HCT116 (cell line): Measurements from ENCODE around the gene HMCES. TPM values are rescaled to one million over a fixed set of nuclear protein-coding genes. Genes with fewer than 3 reads are reported as not detected.

Experiments
- ATAC-seq: fragments of 200-7000 bp; cut with Tn5 transposase; 2 replicates; pipeline ENCODE4 v1.9.1; 2020; ENCODE audit warnings: mild to moderate bottlenecking, moderate library complexity
- BruUV-seq: library from RNA; stranded (reverse); fragments of 400-500 nt; replicated peaks from 2 replicates; lab custom pipeline; 2021; lab: Mats Ljungman, UMichigan
- CTCF ChIA-PET: fragments of 300-600 bp; sonication (Branson Sonifier 250); formaldehyde crosslinking; loops from one replicate; lab custom pipeline; 2021; ENCODE audit warnings: antibody characterized with exemption; lab: Charles Lee
- POLR2A ChIA-PET: fragments of 300-600, 350-600 bp; sonication (Branson Sonifier 250); formaldehyde crosslinking; loops from one replicate; lab custom pipeline; 2021; ENCODE audit warnings: antibody characterized with exemption; lab: Charles Lee
- RAD21 ChIA-PET, 2 experiments: fragments of 300-600 bp; sonication (Branson Sonifier 250); formaldehyde crosslinking; loops; one replicate each; lab custom pipeline; 2023; ENCODE audit warnings: low total read pairs in 2 of 2; ENCODE audit not compliant: uncharacterized antibody in 2 of 2, unreplicated experiment in 2 of 2, low non-redundant PET in 1 of 2; lab: Charles Lee
- DNase-seq: peaks from one replicate; pipeline ENCODE4 v3.0.0-alpha.2; 2010; ENCODE audit warnings: low read depth, low spot score
- H2AFZ ChIP-seq: fragments of 200-600 bp; shearing (Covaris generic), sonication (generic); 2 replicates; pipeline ENCODE4 v1.6.1; 2017; ENCODE audit warnings: low read depth, mixed run types, mixed read lengths, antibody characterized with exemption, low read length; ENCODE audit not compliant: poor library complexity, severe bottlenecking
- H3K27ac ChIP-seq: 2 replicates; pipeline ENCODE4 v1.5.1; 2012; ENCODE audit warnings: low read depth, low read length
- H3K27me3 ChIP-seq: fragments of 200-600 bp; sonication (generic); 2 replicates; pipeline ENCODE4 v1.6.1; 2016; ENCODE audit warnings: mixed run types, low read length, mixed read lengths; ENCODE audit not compliant: insufficient read depth
- H3K36me3 ChIP-seq, 2 experiments: fragments of 200-500 bp in 1 of 2; fragments of 200-600 bp in 1 of 2; sonication (Bioruptor generic) in 1 of 2; sonication (generic) in 1 of 2; 2 replicates each; pipeline versions ENCODE4 v1.5.1 to v1.6.1; 2014 to 2016; ENCODE audit warnings: low read length in 2 of 2, inconsistent platforms in 1 of 2, mixed read lengths in 1 of 2, mixed run types in 1 of 2; ENCODE audit not compliant: insufficient read depth in 2 of 2, control insufficient read depth in 1 of 2
- H3K4me1 ChIP-seq, 2 experiments: fragments of 200-600 bp in 1 of 2; sonication (generic) in 1 of 2; 2 replicates each; pipeline versions ENCODE4 v1.5.1 to v1.6.1; 2012 to 2017; ENCODE audit warnings: low read length in 2 of 2, inconsistent platforms in 1 of 2, mild to moderate bottlenecking in 1 of 2, mixed read lengths in 1 of 2, mixed run types in 1 of 2, moderate library complexity in 1 of 2; ENCODE audit not compliant: insufficient read depth in 2 of 2, control insufficient read depth in 1 of 2
- H3K4me2 ChIP-seq: fragments of 200-600 bp; sonication (generic); 2 replicates; pipeline ENCODE4 v1.6.1; 2017; ENCODE audit warnings: mixed run types, low read length, mixed read lengths
- H3K4me3 ChIP-seq, 2 experiments: fragments of 200-600 bp in 1 of 2; sonication (generic) in 1 of 2; replicated peaks in 1 of 2; 2 replicates each; pipeline ENCODE4 v1.5.1; 2011 to 2016; ENCODE audit warnings: low read length in 2 of 2, control low read depth in 1 of 2, low read depth in 1 of 2, mild to moderate bottlenecking in 1 of 2, mixed read lengths in 1 of 2, mixed run types in 1 of 2
- H3K79me2 ChIP-seq: fragments of 200-600 bp; sonication (generic); 2 replicates; pipeline ENCODE4 v1.6.1; 2017; ENCODE audit warnings: mild to moderate bottlenecking, mixed run types, low read length, moderate library complexity, mixed read lengths; ENCODE audit not compliant: insufficient read depth
- H3K9ac ChIP-seq: fragments of 200-600 bp; sonication (generic); 2 replicates; pipeline ENCODE4 v1.6.1; 2016; ENCODE audit warnings: low read length, mixed read lengths
- H3K9me2 ChIP-seq: fragments of 200-600 bp; sonication (generic), shearing (Covaris generic); 2 replicates; pipeline ENCODE4 v1.6.1; 2017; ENCODE audit warnings: mixed run types, mild to moderate bottlenecking, moderate library complexity; ENCODE audit not compliant: insufficient read depth
- H3K9me3 ChIP-seq, 2 experiments: fragments of 200-500 bp in 1 of 2; fragments of 200-600 bp in 1 of 2; sonication (Bioruptor generic) in 1 of 2; sonication (generic) in 1 of 2; 2 replicates each; pipeline ENCODE4 v1.6.1; 2014 to 2017; ENCODE audit warnings: low read length in 2 of 2, mixed read lengths in 2 of 2, inconsistent platforms in 1 of 2, low read depth in 1 of 2, mild to moderate bottlenecking in 1 of 2, mixed run types in 1 of 2, moderate library complexity in 1 of 2; ENCODE audit not compliant: control insufficient read depth in 1 of 2, insufficient read depth in 1 of 2
- H4K20me1 ChIP-seq: fragments of 200-600 bp; sonication (generic), shearing (Covaris generic); 2 replicates; pipeline ENCODE4 v1.6.1; 2017; ENCODE audit warnings: mixed run types, mild to moderate bottlenecking, moderate library complexity; ENCODE audit not compliant: insufficient read depth
- CEBPB ChIP-seq: IDR thresholded peaks from 2 replicates; pipeline ENCODE4 v1.6.1; 2012; ENCODE audit warnings: low read depth
- CTCF ChIP-seq, 3 experiments: fragments of 200-600 bp in 1 of 3; sonication (generic) in 1 of 3; IDR thresholded peaks in 2 of 3; conservative IDR thresholded peaks in 1 of 3; 2 replicates each; pipeline ENCODE4 v1.5.1; 2012 to 2017; ENCODE audit warnings: low read depth in 2 of 3, low read length in 2 of 3, antibody characterized with exemption in 1 of 3, borderline replicate concordance in 1 of 3, control low read depth in 1 of 3, mild to moderate bottlenecking in 1 of 3, mixed read lengths in 1 of 3, mixed run types in 1 of 3, moderate library complexity in 1 of 3; ENCODE audit not compliant: insufficient read depth in 1 of 3
- EGR1 ChIP-seq: IDR thresholded peaks from 2 replicates; pipeline ENCODE4 v1.6.1; 2012; ENCODE audit warnings: low read depth
- FOSL1 ChIP-seq: IDR thresholded peaks from 2 replicates; pipeline ENCODE4 v1.6.1; 2012; ENCODE audit warnings: low read depth
- RAD21 ChIP-seq: IDR thresholded peaks from 2 replicates; pipeline ENCODE4 v1.6.1; 2012; ENCODE audit warnings: low read depth, mild to moderate bottlenecking
- SRF ChIP-seq: IDR thresholded peaks from 2 replicates; pipeline ENCODE4 v1.6.1; 2012; ENCODE audit warnings: low read depth
- TCF7L2 ChIP-seq: IDR thresholded peaks from 2 replicates; pipeline ENCODE4 v1.7.0; 2011; ENCODE audit warnings: borderline replicate concordance, inconsistent platforms; ENCODE audit not compliant: insufficient read depth, insufficient read length; ENCODE audit errors: extremely low read depth
- ZFX ChIP-seq: fragments of 450-650 bp; IDR thresholded peaks from 2 replicates; pipeline ENCODE4 v1.6.1; 2017
- intact Hi-C: fragments of 100-400 bp; cut with micrococcal nuclease; formaldehyde crosslinking; loops from 2 replicates; pipeline ENCODE4 v1.10.0; 2022
- total RNA-seq: library from RNA; stranded (reverse); gene quantifications from one replicate; pipeline ENCODE4 v1.2.1, GENCODE V29; 2021; ENCODE audit not compliant: unreplicated experiment
- TF ChIP-seq, protein P1 (sequence below): IDR thresholded peaks from 2 replicates; pipeline ENCODE4 v1.6.1; 2012

The HMCES gene
- total RNA-seq, 1 experiment from 2014 or later, result 78.9 TPM

- POLR2A ChIA-PET, result no interaction called here
- ATAC-seq, result no peak
- BruUV-seq, result no TSS peak
Measured at GRCh38 chr3:129320825-129321487, 42.3 kb downstream of the HMCES start.

More at GRCh38 chr3:129320825-129321487, 42.3 kb downstream of the HMCES start:
- no peaks in the 10 kb centered on the region for H3K9me3 ChIP-seq
- CTCF ChIA-PET, result no interaction called here
- no peak overlapping the region for H3K27ac ChIP-seq
- no peak overlapping the region for H3K4me2 ChIP-seq
- H3K36me3 ChIP-seq, result no peaks in the 10 kb centered on the region
- H3K79me2 ChIP-seq, result no peaks in the 10 kb centered on the region
- no peaks in the 10 kb centered on the region for H3K27me3 ChIP-seq
- H4K20me1 ChIP-seq, result no peaks in the 10 kb centered on the region
- H2AFZ ChIP-seq, result no peak overlapping the region
- H3K4me1 ChIP-seq, result peaks cover 0 to 11% of the 10 kb centered on the region in 2 experiments; a peak in 3 of 4 replicates
- intact Hi-C loops, result no loop called here
- TF ChIP-seq SRF, result no peak
- TF ChIP-seq FOSL1, result no peak
- no peak for TF ChIP-seq RAD21
- TF ChIP-seq, protein P1, sequence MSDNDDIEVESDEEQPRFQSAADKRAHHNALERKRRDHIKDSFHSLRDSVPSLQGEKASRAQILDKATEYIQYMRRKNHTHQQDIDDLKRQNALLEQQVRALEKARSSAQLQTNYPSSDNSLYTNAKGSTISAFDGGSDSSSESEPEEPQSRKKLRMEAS, result no peak
- no peak for TF ChIP-seq EGR1
- no peak for TF ChIP-seq ZFX
- TF ChIP-seq CTCF (IDR thresholded peaks at IDR 0.05 in 2 of 3, conservative IDR thresholded peaks at IDR 0.05 in 1 of 3; ENCODE audit: borderline replicate concordance in 1 of 3, insufficient read depth in 1 of 3, low read depth in 2 of 3, low read length in 2 of 3), result no peak
- TF ChIP-seq CEBPB, result no peak
- no peak for TF ChIP-seq TCF7L2
- no peak overlapping the region for H3K4me3 ChIP-seq
- H3K9ac ChIP-seq, result no peak overlapping the region
- RAD21 ChIA-PET, result no interaction called here
- no peak for DNase-seq
- no peaks in the 10 kb centered on the region for H3K9me2 ChIP-seq
